Measurements from ENCODE around the gene NCKAP5. TPM values are rescaled to one million over a fixed set of nuclear protein-coding genes. Genes with fewer than 3 reads are reported as not detected.

Gene NCKAP5
- total RNA-seq, 6 donors from 2014 or later, result 22.1 to 51.1 (median 41.4) TPM

DNA sequence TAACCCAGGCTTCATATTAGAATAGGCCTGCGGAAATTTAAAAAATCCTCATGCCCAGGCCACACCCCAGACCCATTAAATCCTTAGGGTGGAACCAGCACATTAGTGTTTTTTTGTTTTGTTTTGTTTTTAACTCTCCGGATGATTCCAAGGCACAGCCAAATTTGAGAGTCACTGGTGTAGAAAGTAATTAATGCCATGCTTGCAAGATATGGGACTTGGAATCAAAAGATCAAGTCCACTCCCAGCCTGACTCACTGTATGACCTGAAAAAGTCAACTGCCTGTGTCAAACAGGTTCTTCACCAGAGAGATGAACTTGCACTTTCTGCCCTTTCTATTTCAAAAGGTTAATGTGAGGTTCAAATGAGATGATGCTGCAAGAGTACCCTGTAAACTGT lies 588.0 kb downstream of the NCKAP5 start:
- Histone ChIP-seq H3K36me3 (no peaks in the 10 kb centered on the region), H3K27me3 (no peaks in the 10 kb centered on the region), H3K4me3 (no peak overlapping the region), H3K4me1 (no peaks in the 10 kb centered on the region), H3K9me3 (no peaks in the 10 kb centered on the region), H3K27ac (no peak overlapping the region)
- DNase-seq, result no peak
- WGBS, 2 donors, result 70 to 90% methylated on average over 2 of the region's 2 CpGs
- TF ChIP-seq POLR2A (IDR thresholded peaks at IDR 0.05), result no peak
- TF ChIP-seq EP300 (IDR thresholded peaks at IDR 0.05), result no peak
- TF ChIP-seq, protein P1, sequence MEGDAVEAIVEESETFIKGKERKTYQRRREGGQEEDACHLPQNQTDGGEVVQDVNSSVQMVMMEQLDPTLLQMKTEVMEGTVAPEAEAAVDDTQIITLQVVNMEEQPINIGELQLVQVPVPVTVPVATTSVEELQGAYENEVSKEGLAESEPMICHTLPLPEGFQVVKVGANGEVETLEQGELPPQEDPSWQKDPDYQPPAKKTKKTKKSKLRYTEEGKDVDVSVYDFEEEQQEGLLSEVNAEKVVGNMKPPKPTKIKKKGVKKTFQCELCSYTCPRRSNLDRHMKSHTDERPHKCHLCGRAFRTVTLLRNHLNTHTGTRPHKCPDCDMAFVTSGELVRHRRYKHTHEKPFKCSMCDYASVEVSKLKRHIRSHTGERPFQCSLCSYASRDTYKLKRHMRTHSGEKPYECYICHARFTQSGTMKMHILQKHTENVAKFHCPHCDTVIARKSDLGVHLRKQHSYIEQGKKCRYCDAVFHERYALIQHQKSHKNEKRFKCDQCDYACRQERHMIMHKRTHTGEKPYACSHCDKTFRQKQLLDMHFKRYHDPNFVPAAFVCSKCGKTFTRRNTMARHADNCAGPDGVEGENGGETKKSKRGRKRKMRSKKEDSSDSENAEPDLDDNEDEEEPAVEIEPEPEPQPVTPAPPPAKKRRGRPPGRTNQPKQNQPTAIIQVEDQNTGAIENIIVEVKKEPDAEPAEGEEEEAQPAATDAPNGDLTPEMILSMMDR (IDR thresholded peaks at IDR 0.05), result no peak
- TF ChIP-seq POLR2AphosphoS5 (IDR thresholded peaks at IDR 0.05), result no peak
- ATAC-seq (ENCODE audit: low FRiP score in 2 of 2), result no peak

GRCh38 chr2:132979339-132980093 lies 588.7 kb downstream of the NCKAP5 start:
- WGBS, 2 donors, result 72 to 82% methylated on average over 5 of the region's 5 CpGs
- Histone ChIP-seq H3K4me3 (no peak overlapping the region), H3K4me1 (peaks cover 0 to 3% (median 0%) of the 10 kb centered on the region in 4 donors), H3K27me3 (no peaks in the 10 kb centered on the region), H3K9me3 (no peaks in the 10 kb centered on the region), H3K27ac (no peak overlapping the region), H3K36me3 (no peaks in the 10 kb centered on the region)
- DNase-seq (no peak), ATAC-seq (ENCODE audit: low FRiP score in 2 of 2) (peak in 1 of 2 donors; percentile 40)
- TF ChIP-seq, protein P1 (IDR thresholded peaks at IDR 0.05), result no peak
- TF ChIP-seq POLR2A (IDR thresholded peaks at IDR 0.05), result no peak
- TF ChIP-seq EP300 (IDR thresholded peaks at IDR 0.05), result no peak
- no peak for TF ChIP-seq POLR2AphosphoS5 (IDR thresholded peaks at IDR 0.05)

DNA sequence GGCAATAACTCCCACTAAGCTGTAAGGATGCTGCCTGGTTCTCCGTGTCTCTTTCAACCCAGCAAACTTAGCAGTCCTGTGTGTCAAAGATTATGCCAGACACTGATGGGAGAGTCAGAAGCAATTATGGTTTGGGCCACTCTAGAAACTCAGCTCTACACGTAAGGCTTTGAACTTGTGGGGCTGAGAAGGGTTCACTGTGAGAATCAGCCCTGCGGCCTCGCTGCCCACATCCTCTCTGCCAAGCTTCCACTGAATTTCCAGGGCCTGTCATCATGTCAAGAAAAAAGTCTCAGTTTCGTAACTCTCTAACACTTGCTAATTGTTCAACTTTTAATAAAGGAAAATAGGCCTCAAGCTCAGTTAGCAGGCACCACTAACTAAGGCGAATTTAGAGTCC lies 589.4 kb downstream of the NCKAP5 start:
- peaks cover 0 to 3% (median 0%) of the 10 kb centered on the region in 4 donors for H3K4me1 ChIP-seq
- no peaks in the 10 kb centered on the region for H3K36me3 ChIP-seq
- ATAC-seq (ENCODE audit: low FRiP score in 2 of 2) (no peak), DNase-seq (no peak)
- no peaks in the 10 kb centered on the region for H3K9me3 ChIP-seq
- 81% methylated on average over 6 of the region's 6 CpGs for WGBS, 2 donors
- TF ChIP-seq EP300 (IDR thresholded peaks at IDR 0.05) (no peak), POLR2A (IDR thresholded peaks at IDR 0.05) (no peak), POLR2AphosphoS5 (IDR thresholded peaks at IDR 0.05) (no peak)
- TF ChIP-seq, protein P1 (IDR thresholded peaks at IDR 0.05), result no peak
- H3K27me3 ChIP-seq, result no peaks in the 10 kb centered on the region
- no peak overlapping the region for H3K4me3 ChIP-seq
- H3K27ac ChIP-seq, result no peak overlapping the region

DNA sequence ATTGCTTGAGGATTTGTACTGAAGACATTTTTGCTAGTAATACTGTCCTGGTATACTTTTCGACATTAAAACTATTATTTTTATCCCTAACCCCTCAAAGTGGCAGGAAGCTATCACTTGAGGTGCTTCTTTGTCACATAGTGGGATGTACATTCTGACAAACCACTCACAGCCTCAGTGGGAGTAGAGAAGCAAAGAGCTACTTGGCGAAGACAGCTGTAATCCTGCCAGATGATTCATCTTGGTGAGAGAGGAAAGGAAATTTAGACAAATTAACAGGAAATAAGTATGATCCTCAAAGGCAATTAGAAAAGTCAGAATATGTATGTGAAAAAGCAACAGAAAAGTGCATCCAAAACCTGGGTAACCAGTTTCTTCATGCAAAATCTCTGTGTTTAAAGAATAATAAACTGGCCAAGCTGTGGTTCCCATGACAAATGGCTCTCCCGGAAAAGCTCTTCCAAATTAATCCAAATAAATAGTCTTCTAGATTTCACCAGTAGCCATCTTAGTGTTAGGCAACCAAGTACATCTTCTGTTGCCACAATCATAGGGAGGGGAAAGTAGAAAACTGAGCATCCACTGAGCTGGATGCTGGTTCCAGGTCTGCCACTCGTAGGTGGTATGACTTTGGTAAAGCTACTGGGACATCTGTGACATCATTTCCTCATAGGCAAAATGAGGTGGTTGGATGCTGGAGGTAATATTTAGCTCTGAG lies 590.3 kb downstream of the NCKAP5 start:
- TF ChIP-seq EP300 (IDR thresholded peaks at IDR 0.05) (no peak), POLR2A (IDR thresholded peaks at IDR 0.05) (no peak), POLR2AphosphoS5 (IDR thresholded peaks at IDR 0.05) (no peak)
- TF ChIP-seq, protein P1 (IDR thresholded peaks at IDR 0.05), result no peak
- ATAC-seq (ENCODE audit: low FRiP score in 2 of 2) (peak in 1 of 2 donors; percentile 41), DNase-seq (no peak)
- no peak overlapping the region for H3K4me3 ChIP-seq
- H3K27me3 ChIP-seq, result no peaks in the 10 kb centered on the region
- WGBS, 2 donors, result 71 to 81% methylated on average over 4 of the region's 4 CpGs
- no peaks in the 10 kb centered on the region for H3K36me3 ChIP-seq
- no peak overlapping the region for H3K27ac ChIP-seq
- H3K4me1 ChIP-seq, result peaks cover 0 to 3% (median 0%) of the 10 kb centered on the region in 4 donors
- no peaks in the 10 kb centered on the region for H3K9me3 ChIP-seq

Measured in upper lobe of left lung (tissue), 6 donors.